DND-41 (cell line): ENCODE results near the gene ACER3.

Source experiments
- CTCF ChIP-seq: IDR thresholded peaks from 2 replicates; pipeline ENCODE4 v1.5.1; 2012; ENCODE audit warnings: borderline replicate concordance, low read length, moderate library complexity, mild to moderate bottlenecking; ENCODE audit not compliant: poor library complexity, severe bottlenecking; ENCODE audit errors: extremely low read depth
- EZH2 ChIP-seq: IDR thresholded peaks from 3 replicates; pipeline ENCODE4 v1.6.1; 2012; ENCODE audit warnings: borderline replicate concordance, low read depth, mild to moderate bottlenecking, moderate library complexity, low read length, inconsistent platforms; ENCODE audit not compliant: severe bottlenecking

GRCh38 chr11:76830639-76831327 is 29.9 kb upstream of the ACER3 start:
- TF ChIP-seq CTCF (no peak), EZH2 (no peak)
